DOHH2 (cell line): ENCODE data around the gene HOXD8.

ENCODE experiments used
- H3F3A ChIP-seq: fragments of 200-600 bp; sonication (generic), shearing (Covaris generic); 2 replicates; pipeline ENCODE4 v1.6.0; 2016; ENCODE audit warnings: antibody characterized with exemption, mild to moderate bottlenecking; ENCODE audit not compliant: control insufficient read depth, insufficient read depth
- H3K27ac ChIP-seq: fragments of 200-600 bp; sonication (generic); 2 replicates; pipeline ENCODE4 v1.5.1; 2014; ENCODE audit warnings: low read depth, mild to moderate bottlenecking, low read length, moderate library complexity
- H3K27me3 ChIP-seq: fragments of 200-600 bp; sonication (generic); 2 replicates; pipeline ENCODE4 v1.6.1; 2014; ENCODE audit warnings: mild to moderate bottlenecking, low read length, mixed read lengths; ENCODE audit not compliant: control insufficient read depth
- H3K36me3 ChIP-seq: fragments of 200-600 bp; sonication (generic); 2 replicates; pipeline ENCODE4 v1.6.1; 2014; ENCODE audit warnings: mild to moderate bottlenecking, low read length, moderate library complexity, mixed read lengths; ENCODE audit not compliant: control insufficient read depth
- H3K4me1 ChIP-seq: fragments of 200-600 bp; sonication (generic); 2 replicates; pipeline ENCODE4 v1.6.1; 2014; ENCODE audit warnings: mild to moderate bottlenecking, low read length, mixed read lengths; ENCODE audit not compliant: control insufficient read depth
- H3K4me2 ChIP-seq: fragments of 200-600 bp; sonication (generic); 2 replicates; pipeline ENCODE4 v1.6.0; 2014; ENCODE audit warnings: mild to moderate bottlenecking, low read length, moderate library complexity
- H3K4me3 ChIP-seq: fragments of 200-600 bp; sonication (generic); 2 replicates; pipeline ENCODE4 v1.5.1; 2014; ENCODE audit warnings: mild to moderate bottlenecking, low read length, mixed read lengths
- H3K79me2 ChIP-seq: fragments of 200-600 bp; sonication (generic); 2 replicates; pipeline ENCODE4 v1.6.1; 2014; ENCODE audit warnings: mild to moderate bottlenecking, low read length, mixed read lengths; ENCODE audit not compliant: control insufficient read depth
- H3K9me2 ChIP-seq: fragments of 200-600 bp; sonication (generic); replicated peaks from 2 replicates; pipeline ENCODE4 v1.6.1; 2014; ENCODE audit warnings: mild to moderate bottlenecking, low read length, mixed read lengths; ENCODE audit not compliant: control insufficient read depth
- H3K9me3 ChIP-seq: fragments of 200-600 bp; sonication (generic); 2 replicates; pipeline ENCODE4 v1.6.1; 2014; ENCODE audit warnings: antibody characterized with exemption, low read length, mixed read lengths; ENCODE audit not compliant: control insufficient read depth, insufficient read depth
- H4K20me1 ChIP-seq: fragments of 200-600 bp; sonication (generic); 2 replicates; pipeline ENCODE4 v1.6.0; 2014; ENCODE audit warnings: low read depth, mild to moderate bottlenecking, antibody characterized with exemption, low read length, moderate library complexity; ENCODE audit not compliant: control insufficient read depth, insufficient read depth
- EZH2phosphoT487 ChIP-seq: fragments of 200-600 bp; sonication (generic); IDR thresholded peaks from 2 replicates; pipeline ENCODE4 v1.6.1; 2017; ENCODE audit warnings: borderline replicate concordance, mild to moderate bottlenecking, antibody characterized with exemption, low read length, moderate library complexity, mixed read lengths
- TF ChIP-seq, protein P1 (sequence below): fragments of 200-600 bp; sonication (generic); IDR thresholded peaks from one replicate; pipeline ENCODE4 v1.5.1; 2014; ENCODE audit warnings: antibody characterized with exemption, mild to moderate bottlenecking, low read depth, low read length; ENCODE audit not compliant: poor library complexity, severe bottlenecking

The HOXD8 gene

DNA sequence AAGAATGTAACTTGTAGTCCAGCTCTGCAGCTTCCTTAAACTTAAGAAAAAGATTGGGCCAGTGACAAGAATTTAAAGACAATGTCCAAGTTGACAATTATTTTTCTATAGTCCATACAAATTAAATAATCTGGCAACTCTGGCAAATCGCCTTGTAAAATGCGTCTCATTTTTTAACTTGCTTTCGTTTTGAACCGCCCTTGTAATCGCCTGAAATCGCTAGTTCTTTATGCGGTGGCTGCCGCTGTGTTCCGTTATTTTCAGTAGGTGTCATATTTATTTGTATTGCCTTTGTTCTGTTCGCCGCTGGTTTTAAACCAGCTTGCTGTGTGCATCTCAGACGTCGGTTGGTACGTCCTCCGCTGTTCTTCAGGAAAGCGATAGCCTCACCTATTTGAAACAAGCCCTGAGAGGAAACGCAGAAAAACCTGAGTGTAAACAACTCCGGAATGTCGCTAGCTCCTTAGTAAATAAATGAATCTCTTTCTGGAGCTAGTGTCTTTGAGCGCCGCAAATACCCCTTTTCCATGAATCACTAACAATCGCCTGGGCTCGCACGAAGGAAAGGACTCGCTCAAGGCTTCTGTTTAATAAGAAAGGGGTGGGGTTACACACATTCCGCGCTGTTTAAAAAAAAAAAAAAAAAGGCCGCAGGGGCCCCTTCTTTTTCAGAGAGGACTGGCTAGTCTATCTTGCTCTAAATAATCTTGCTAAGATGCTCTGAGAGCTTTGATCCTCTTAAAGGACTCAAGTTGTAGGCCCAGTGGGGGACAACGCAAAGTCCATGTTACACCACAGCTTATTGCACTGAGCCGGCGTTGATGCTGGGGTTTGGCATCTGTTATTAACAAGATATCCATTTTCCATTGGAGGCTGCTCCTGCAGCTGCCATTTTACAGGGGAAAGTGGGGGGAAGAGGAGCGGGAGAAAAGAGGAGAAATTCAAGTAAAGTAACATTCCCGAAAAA, 3.0 kb downstream of the HOXD8 start:
- Histone ChIP-seq H3K79me2 (no peaks in the 10 kb centered on the region), H3K4me2 (no peak overlapping the region), H3F3A (no peaks in the 10 kb centered on the region), H3K27me3 (peaks cover 10% of the 10 kb centered on the region), H3K9me2 (no peaks in the 10 kb centered on the region), H3K4me1 (no peaks in the 10 kb centered on the region), H4K20me1 (no peaks in the 10 kb centered on the region), H3K4me3 (no peak overlapping the region), H3K27ac (no peak overlapping the region), H3K9me3 (no peaks in the 10 kb centered on the region), H3K36me3 (no peaks in the 10 kb centered on the region)
- no peak for TF ChIP-seq EZH2phosphoT487
- TF ChIP-seq, protein P1, sequence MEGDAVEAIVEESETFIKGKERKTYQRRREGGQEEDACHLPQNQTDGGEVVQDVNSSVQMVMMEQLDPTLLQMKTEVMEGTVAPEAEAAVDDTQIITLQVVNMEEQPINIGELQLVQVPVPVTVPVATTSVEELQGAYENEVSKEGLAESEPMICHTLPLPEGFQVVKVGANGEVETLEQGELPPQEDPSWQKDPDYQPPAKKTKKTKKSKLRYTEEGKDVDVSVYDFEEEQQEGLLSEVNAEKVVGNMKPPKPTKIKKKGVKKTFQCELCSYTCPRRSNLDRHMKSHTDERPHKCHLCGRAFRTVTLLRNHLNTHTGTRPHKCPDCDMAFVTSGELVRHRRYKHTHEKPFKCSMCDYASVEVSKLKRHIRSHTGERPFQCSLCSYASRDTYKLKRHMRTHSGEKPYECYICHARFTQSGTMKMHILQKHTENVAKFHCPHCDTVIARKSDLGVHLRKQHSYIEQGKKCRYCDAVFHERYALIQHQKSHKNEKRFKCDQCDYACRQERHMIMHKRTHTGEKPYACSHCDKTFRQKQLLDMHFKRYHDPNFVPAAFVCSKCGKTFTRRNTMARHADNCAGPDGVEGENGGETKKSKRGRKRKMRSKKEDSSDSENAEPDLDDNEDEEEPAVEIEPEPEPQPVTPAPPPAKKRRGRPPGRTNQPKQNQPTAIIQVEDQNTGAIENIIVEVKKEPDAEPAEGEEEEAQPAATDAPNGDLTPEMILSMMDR, result no peak

DNA sequence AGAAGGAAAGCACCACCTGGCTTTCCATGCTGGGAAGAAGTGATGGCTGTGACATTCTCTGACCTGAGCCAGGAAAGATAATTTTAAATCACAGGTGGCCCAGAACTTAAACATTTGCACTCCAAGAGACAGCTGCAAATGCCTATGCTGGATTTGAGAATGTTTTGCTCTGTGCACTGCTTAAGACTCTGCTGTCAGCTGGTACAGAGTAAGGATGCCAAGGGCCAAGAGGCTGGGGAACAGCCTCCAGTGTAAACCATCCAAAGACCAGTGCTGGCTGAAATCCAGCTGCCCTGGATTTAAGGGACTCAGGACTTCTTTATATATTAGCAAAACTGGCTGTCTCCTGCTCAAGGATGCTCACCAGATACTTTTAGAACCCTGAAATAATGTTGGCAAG, 3.9 kb downstream of the HOXD8 start:
- Histone ChIP-seq H4K20me1 (no peaks in the 10 kb centered on the region), H3K27me3 (peaks cover 8% of the 10 kb centered on the region; the same call in 1 of the 2 replicates), H3K9me2 (no peaks in the 10 kb centered on the region), H3K9me3 (no peaks in the 10 kb centered on the region), H3K79me2 (no peaks in the 10 kb centered on the region), H3K36me3 (no peaks in the 10 kb centered on the region), H3K27ac (no peak overlapping the region), H3K4me3 (no peak overlapping the region), H3F3A (no peaks in the 10 kb centered on the region), H3K4me2 (no peak overlapping the region), H3K4me1 (no peaks in the 10 kb centered on the region)
- no peak for TF ChIP-seq EZH2phosphoT487
- TF ChIP-seq, protein P1, result no peak

DNA sequence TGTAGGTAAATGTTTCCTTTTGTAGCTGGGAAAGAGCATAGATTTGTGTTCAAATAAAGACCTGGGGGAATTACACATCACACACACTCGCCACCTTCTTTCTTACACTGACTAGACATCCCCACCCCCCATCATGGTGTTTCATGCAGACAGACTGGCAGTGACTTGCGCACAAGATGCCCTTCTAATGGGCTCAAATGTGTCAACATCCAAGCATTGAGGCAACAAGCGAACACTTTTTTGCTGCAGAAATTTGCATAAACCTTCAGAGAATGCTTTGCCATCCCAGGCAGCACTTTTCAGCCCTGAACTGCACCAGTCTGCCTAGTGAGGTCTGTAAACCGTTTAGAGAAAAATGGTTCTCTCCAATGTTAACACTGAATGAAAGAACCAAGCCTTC, 4.5 kb downstream of the HOXD8 start:
- Histone ChIP-seq H3F3A (no peaks in the 10 kb centered on the region), H3K27ac (no peak overlapping the region), H3K4me3 (no peak overlapping the region), H3K9me3 (no peaks in the 10 kb centered on the region), H3K4me2 (no peak overlapping the region), H3K27me3 (peaks cover 8% of the 10 kb centered on the region; the same call in 1 of the 2 replicates), H3K9me2 (no peaks in the 10 kb centered on the region), H3K79me2 (no peaks in the 10 kb centered on the region), H3K36me3 (no peaks in the 10 kb centered on the region), H3K4me1 (no peaks in the 10 kb centered on the region), H4K20me1 (no peaks in the 10 kb centered on the region)
- TF ChIP-seq, protein P1, result no peak
- no peak for TF ChIP-seq EZH2phosphoT487
